NCI-H2081 treated with DMSO at 0.1 percent for 48 hours (cell line): ENCODE data around the gene NLRP1.

Source experiments
- DNase-seq: peaks from one replicate; lab custom pipeline; 2025; lab: John Stamatoyannopoulos, UW

Gene NLRP1

DNA sequence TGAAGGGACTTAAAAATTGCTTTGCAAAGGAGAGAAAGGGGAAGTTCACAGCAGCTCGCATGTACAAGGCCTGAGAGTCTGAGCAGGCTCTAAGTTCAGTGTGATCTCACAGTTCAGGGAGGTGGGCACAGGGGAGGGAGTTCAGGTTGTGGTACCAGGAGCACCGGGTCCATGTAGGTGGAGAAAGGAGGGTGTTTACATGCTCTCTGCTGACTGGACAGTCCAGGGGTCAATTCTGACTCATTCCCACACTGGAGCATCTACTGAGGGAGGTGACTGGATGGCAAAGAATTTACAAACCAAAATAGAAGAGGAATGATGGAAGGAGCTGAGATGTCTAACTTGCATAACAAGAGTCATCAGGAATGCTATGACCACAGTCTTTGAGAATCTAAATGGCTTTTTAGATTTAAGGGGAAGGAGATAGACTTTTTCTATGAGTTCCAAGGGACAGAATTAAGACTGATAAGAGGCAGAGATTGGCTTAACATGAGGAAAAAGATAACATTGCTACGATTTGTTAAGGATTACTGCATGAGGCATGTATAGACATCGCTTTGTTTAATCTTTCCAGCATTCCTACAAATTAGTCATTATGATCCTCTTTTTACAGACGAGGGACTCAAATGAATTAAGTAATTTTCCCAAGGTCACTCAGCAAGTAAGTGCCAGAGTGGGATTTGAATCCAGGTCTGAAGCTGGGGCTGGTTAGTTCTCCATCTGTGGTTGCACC lies 68.1 kb downstream of the NLRP1 start:
- DNase-seq: no peak

DNA sequence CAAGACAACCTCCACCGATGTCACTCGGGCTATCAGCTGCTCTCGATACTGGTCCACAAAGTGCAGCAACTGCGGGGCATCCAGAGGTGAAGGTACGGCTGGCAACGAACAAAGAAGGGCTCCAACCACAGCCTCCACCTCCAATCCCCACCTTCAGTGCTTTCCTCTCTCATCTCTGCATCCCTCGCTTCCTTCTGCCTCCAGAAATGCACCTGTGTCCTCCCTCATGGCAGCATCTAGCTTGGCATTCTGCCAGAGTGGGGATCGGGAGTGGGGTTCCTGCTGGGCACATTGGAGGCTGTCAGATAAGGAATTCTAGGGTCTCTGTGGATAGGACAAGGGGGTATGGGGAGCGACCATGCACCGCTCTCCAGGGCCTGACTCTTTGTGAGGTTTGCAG lies 69.3 kb downstream of the NLRP1 start:
- no peak for DNase-seq

DNA sequence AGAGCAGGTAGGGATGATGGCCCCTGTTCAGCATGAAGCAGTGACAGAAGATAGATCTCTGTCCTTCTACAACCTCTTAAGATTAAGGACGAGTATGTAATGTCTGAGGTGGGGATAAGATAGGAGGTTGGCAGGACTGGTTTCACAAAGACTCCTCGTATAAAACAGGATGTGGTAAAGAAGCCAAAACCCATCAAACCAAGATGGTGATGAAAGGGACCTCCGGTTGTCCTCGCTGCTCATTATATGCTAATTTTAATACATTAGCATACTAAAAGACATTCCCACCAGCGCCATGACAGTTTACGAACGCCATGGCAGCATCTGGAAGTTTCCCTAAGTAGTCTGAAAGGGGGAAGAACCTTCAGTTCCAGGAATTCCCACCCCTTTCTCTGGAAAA lies 70.7 kb downstream of the NLRP1 start:
- DNase-seq: no peak

DNA sequence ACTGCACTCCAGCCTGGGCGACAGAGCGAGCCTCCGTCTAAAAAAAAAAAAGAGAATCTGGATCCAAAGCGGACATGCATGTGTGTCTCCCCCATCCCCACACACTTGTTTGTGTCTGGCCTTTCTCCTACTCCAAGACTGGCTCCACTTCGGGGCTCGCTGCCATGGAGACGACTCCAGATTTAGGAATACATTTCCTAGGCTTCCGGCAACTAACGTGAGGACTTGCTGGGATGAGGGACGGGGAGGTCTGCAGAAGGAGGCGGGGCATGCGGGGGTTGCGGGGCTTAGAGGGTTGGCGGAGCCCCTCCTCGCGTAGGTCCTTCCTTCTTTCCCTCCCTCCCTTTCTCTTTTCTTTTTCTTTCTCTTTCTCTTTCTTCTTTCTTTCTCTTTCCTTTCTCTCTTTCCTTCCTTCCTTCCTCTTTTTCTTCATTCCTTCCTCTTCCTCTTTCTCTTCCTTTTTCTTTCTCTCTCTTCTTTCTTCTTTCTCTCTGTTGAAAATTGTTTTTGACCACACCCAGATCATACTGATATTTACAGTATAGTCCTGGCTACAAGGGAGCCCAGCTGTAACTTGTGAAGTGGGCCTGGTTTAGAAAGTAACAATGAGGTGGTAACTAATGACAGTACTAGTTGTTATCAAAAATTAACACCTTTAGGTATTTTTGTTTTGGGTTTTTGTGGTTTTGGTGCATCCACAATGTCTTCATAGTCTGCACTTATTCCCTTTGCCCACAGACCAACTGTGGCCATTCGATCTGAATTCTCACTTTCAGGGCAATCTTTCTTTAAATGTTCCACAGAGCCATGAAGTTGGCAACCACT lies 72.7 kb downstream of the NLRP1 start:
- DNase-seq: no peak

DNA sequence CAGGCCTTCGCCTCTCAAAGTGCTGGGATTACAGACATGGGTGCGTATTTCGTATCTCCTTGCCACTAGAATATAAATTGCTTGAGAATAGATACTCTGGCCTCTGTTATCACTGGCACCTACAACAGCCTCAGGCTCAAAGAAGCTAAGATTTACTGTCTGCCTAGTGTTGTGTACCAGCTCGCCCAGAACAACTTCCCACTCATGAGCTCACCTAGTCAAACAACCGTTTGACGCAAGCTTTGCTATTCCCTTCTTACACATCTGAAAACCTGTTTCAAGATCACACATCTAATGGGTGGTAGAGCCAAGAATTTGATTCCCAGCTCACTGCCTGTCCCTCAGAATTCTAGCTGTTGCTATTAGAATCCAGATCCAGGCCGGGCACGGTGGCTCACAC lies 73.5 kb downstream of the NLRP1 start:
- DNase-seq: no peak

DNA sequence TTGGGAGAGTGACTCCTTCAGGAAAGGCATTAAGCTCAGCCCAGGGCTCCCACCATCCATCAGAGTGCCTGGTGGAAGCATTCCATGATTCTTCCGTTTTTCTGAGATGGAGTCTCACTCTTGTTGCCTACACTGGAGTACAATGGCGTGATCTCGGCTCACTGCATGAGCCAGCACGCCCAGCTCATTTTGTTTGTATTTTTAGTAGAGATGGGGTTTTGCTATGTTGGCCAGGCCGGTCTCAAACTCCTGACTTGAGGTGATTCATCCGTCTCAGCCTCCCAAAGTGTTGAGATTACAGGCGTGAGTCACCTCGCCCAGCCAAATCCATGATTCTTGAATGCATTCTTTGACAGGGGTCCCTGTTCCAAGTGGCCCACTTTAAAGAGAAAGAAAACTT lies 74.8 kb downstream of the NLRP1 start:
- DNase-seq: no peak

DNA sequence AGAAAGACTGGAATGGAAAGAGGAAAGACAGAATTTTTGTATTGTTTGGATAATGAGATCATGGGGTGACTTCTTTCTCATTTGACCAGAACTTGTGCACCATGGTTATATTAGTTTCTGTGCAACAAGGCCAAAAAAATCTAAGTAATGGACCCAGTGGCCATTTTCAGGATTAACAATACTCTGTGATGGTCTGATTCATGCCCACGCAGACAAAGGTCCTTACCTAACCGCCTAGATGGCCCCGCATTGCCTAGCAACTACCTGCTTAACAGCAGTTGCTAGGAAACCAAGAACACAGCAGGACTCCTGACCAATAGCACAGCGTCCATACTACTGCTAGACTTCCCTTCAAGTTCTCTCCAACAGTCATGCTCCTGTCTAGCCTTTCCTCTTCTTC lies 75.5 kb downstream of the NLRP1 start:
- DNase-seq: no peak

DNA sequence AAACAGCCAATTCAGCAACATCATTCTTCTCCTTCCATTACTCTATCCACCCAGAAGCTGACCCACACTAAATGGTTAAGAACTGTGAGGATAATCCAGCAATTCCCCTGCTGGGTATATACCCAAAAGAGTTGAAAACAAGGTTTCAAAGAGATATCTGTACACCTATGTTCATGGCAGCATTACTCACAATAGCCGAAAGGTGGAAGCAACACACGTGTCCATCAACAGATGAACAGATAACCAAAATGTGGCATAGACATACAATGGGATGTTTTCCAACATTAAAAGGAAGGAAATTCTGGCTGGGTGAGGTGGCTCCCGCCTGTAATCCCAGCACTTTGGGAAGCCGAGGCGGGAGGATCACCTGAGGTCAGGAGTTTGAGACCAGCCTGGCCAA lies 78.0 kb downstream of the NLRP1 start:
- no peak for DNase-seq

DNA sequence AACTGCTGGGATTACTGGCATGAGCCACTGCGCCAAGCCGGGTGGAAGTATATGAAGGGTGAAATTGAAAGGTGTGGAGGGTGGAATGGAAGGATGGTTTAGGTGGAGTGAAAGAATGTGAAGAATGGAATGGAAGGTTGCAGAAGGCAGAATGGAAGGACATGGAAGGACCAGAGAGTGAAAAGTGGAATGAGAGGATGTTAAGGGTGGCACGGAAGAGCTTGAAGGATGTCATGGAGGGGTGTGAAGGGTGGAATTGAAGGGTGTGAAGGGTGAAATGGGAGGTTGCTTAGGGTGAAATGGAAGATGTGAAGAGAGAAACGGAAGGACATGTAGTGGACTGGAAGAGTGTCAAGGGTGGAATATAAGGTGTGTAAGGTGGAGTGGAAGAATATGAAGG lies 81.8 kb downstream of the NLRP1 start:
- DNase-seq: no peak

DNA sequence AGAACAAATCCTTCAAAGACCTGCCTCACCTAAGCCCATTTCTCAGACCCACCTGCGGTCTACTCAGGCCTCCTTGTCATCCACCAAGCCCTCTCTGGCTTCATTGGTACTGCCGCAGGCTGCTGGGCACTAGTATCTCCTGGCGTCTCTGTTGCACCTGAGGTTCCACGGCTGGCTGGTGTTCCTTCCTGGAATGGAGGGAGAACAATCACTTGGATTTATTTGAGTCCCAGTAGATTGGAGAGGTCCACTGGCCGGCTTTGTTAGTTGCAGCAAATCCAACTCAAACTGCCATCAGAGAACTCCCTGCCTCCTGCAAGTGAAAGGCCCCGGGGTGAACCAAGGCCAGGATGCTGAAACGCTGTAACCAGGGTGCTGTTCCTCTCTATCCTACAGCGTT lies 82.6 kb downstream of the NLRP1 start:
- no peak for DNase-seq

DNA sequence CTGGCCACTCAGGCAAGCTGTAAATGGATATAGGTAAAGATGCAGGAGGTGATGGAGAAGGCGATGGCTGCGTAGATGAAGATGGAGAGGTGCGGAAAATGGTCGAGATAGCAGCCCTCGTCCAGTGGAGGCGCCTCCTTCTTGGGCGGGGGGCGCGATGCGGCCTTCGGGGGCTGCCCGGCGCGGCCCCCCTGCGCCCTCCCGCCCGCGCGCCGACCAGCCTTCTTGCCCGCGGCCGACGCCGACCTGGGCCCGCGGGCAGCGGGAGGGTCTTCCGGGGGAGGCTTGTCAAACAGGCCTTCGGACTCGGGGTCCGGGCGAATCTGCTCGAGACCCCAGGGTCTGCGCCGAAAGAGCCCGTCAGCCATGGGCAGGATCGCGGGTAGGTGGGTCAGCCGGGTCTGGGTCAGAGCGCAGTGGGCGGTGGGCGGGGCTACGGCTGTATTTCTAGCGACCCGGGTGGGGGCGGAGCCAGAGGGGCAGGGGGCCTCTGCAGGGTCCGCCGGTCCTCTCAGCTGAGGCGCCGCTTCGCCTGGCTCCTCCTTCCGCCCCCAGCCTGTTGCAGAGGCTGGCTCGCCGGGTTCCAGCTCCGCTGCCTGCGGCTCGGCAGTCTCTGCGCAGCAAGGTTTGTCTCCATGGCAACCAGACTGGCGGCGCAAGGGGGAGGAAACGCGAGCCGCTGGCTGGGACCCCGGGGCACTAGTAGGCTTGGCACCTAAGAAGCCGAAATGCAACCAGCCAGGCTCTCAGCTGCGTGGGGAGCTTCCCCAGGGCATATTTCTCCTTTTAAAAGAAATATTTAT lies 83.5 kb downstream of the NLRP1 start:
- peak; percentile 14 for DNase-seq

DNA sequence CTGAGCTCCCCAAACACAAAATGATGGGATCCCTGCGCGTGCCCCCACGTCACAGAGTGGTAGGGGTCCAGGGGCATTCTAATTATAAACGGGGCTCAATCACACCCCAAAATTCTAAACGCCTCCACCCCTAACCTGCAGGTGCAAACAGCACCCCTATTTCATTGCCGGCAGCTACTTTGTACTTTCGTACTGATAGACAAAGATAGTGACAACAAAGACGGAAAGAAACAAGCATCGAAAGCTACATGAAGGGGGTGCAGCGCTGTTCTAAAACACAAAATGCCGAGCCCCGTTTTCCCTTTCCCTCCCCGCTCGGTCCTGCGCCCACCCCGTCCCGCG lies 84.1 kb downstream of the NLRP1 start:
- DNase-seq: no peak

DNA sequence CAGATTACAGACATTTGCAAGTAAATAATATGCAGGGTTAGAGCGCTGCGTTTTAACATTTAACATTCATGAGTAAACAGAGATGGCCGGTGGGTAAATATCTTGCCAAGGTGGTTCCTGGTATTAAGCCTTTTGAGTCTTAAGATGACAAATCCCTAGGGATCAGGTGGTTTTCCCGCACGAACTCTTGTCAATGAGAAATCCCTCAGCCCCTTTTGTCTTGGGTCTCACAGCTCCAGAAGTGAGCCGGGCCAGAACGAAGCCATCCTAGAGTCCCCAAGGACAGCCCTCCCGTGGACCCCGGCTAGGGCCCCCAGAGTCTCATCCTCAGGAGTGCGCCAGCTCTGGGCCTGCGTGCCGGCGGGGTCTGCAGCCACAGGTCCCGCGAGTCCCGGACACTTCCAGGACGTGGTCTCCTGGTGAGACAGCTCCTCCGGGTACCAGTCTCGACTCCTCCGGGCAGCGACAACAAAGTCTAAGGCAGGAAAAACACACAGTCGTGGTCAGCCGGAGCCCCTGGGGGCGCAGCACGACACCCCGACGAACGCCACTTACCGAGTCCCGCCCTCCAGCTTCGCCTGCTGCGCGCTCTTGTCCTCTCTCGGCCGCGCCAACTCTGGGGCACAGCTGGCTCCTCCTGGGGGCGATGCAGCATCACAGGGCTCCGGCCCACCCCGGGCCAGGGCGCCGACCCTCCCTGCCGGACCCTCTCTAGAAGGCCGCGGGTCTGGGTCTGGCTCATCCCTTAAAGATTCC lies 84.7 kb downstream of the NLRP1 start:
- no peak for DNase-seq

DNA sequence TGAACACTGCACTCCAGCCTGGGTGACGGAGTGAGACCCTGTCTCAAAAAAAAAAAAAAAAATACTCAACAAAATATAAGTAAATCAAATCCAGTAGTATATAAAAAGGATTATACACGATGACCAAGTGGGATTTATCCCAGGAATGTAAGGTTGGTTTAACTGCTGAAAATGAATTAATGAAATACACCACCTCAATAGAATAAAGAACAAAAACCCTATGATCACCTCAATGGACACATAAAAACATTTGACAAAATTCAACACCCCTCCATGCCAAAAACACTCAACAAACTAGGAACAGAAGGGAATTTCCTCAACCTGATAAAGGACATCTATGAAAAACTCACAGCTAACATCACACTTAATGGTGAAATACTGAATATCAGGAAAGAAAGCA lies 91.3 kb downstream of the NLRP1 start:
- no peak for DNase-seq

DNA sequence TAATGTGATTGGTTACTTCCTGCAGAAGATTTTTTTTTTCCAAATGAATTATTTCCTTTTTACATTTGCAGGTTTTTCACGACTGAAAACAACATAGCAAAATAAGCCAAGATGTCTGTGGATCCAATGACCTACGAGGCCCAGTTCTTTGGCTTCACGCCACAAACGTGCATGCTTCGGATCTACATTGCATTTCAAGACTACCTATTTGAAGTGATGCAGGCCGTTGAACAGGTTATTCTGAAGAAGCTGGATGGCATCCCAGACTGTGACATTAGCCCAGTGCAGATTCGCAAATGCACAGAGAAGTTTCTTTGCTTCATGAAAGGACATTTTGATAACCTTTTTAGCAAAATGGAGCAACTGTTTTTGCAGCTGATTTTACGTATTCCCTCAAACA lies 95.6 kb downstream of the NLRP1 start:
- no peak for DNase-seq

DNA sequence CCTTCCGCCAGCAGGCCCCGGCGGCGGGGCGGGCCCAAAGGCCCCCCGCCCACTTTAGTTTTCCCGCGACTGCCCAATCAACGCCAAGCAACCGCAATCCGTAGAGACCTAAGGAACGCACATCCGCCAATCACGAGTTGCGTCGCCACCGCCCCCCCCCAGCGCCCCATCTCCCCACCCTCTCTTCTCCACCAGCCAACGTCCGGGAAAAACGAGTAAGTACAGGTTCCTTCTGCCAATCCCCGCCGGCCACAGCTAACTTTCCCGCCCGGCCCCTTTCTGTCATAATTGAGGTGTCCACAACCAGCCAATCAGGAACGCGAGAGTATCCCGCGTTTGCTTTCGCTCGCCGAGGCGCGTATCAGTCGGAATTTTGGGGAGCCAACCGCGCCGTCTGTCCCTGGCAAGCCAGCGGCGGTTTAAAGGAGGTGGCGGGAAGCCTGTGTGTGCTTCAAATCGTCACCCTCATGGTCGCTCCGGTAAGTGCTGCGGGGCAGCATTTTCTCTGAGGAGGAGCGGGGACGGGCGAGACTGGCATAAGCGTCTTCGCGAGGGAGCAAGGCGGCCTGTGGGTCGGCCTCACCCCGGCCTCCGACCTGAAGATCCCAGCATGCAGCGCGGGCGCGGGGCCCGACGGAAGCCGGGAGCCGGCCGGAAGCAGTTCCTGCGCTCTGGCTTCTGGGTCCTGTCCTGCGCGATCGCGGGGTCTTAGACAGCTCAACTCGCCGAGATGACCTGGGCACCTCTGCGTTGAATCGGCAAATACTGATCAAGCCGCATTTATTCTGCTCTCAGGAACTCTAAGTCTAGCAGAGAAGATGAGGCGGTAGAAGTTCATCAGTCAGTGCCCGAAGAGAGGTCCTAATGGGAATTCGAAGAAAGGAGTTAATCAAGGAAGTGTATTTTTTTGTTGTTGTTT lies 97.8 kb downstream of the NLRP1 start, which contains the start of gene MIS12:
Gene MIS12 (plus strand): TSS at position 361 of the 919 bp plus-strand sequence. CDS start 2,297 bp downstream, outside the sequence.
- DNase-seq: peak; percentile 76

DNA sequence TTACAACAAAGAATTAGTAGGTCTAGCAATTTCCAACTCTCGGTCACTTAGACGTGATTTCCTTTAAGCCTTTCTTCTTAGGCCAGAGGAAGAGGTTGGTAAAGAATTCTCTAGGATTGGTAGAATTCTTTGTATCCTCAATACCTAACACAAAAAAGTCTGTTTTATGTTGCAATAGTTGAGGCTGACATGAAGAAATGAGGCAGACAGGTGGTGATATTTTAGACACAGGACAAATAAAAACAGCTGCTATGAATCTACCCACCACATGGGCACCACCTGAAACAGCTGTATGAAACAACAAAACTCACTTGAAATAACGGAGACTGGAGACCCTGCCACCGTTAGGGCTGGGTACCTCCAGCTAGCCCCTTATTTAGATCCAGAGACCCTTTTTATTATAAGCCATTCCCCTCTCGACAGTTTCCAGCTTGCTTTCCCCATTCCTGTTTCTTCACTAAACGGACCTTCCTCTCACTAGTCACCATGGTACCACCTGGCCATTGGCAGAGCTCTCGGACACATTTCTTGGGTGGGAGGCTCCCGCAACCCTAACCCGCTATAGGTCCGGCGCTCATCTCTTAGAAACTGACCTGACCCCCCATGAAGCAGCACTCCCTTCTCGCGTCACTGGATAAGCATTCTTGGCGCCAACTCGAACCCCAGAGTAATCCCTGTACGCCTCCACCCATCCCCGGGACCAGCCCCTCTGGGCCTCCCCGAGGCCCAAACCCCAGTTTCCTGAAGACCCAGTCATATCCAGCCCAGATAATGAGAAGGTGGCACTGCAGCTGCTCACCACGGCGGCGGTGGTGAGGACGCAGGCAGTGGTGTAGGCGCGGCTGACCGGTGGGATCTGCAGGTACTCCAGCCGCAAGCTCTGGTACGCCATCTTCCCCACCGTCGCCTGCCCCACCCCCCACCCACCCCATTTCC lies 98.8 kb downstream of the NLRP1 start, which contains the start of gene DERL2:
Gene DERL2 (minus strand): TSS at position 909 of the 936 bp plus-strand sequence. CDS start 17 bp downstream, at position 892.
- no peak for DNase-seq

DNA sequence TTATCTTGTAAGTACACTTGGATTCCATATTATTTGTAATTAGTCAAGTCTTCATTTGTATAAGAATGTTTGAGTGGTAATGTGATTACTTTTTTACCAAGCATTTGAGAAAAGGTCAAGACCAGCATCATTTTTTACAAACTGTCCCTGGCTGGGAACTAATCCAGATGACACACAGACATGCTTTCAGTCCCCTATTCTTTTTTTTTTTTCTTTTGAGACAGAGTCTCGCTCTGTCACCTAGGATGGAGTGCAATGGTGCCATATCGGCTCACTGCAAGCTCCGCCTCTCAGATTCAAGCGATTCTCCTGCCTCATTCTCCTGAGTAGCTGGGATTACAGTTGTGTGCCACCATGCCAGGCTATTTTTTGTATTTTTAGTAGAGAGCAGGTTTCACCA lies 102.9 kb downstream of the NLRP1 start:
- no peak for DNase-seq

DNA sequence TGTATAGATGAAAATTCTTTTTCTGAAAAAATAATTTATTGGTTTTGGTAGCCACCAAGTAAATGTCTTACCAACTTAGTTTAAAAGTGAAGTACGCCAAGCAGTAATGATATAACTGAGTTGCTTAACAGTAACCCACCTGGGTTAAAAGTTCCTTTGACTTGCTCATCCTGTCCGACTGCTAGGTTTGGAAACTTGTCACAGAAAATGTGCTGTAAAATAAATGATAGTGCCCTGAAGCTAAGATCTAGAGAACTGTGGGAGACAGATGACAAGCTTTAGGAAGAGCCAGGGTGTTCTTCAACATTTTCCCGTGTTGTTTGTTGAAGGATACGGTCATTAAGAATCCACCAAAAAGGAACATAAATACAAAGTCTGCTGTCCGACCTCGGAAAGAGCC lies 103.3 kb downstream of the NLRP1 start:
- DNase-seq: no peak

DNA sequence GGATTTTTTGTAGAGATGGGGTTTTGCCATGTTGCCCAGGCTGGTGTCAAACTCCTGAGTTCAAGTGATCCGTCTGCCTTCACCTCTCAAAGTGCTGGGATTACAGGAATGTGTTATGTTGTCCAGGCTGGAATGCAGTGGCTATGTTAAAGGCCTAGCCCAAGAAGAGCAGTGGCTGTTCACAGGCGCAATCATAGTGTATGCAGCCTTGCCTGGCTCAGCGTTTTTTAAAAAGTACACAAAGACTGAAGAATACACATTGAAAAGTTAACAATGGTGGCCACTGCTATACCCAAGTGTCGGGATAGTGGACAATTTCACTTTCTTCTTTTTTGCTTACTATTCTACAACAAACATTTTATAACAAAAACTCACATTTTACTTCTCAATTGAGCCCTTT lies 105.3 kb downstream of the NLRP1 start:
- DNase-seq: no peak
